SH-SY5Y (cell line): ENCODE data around the gene TACC2.

Experiments
- GATA2 ChIP-seq: IDR thresholded peaks from 2 replicates; pipeline ENCODE4 v1.6.1; 2011; ENCODE audit warnings: mild to moderate bottlenecking, low read depth, low read length
- GATA3 ChIP-seq: IDR thresholded peaks from 2 replicates; pipeline ENCODE4 v1.6.1; 2011; ENCODE audit warnings: low read depth, mild to moderate bottlenecking, low read length, moderate library complexity

DNA sequence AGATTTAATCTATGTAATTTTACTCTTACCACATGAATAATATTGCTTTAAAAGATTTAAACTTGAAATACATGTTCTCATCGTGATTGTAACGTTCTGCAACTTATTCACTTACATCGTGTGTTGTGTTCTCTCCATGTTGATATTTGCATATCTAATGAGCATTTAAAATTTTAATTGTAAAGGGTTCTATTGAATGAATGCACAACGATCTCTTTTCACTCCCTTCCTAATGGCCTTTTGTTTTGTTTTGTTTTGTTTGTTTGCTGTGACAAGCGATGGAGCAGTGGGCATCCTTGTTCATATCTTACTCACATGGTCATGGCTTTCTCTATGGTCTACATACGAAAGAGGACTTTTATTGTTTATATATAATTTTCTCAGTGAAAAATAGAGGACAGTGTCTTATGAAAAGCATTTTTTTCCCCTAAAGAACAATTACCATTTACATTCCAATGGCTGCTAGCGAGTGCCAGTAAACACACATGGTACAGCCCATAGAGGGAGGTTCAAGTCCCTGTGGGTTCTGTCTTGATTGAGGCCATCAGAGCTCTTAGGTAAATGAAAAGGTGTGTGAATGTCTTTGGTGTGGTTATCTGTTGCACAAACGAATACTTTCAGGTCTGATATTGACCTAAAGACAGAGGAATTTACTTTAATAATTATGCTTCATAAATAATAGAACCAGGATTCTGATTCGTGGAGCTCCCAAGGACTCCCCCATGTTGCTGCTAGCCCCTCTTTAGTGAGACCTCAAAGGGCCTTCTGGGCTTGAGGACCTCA, 314.5 kb downstream of the TACC2 start:
- TF ChIP-seq GATA3 (no peak), GATA2 (no peak)
